Stimulated activated CD8-positive, alpha-beta memory T cell treated with anti-CD3 and anti-CD28 coated beads, Interleukin-4, amount 100 ng/mL, for 1 hour (primary cell): ENCODE results near the gene TCF7.
"Not testable (repeated sequence)": the region's sequence is repeated elsewhere in the genome, so short reads cannot be mapped to it uniquely, and the experiment has no call there.

Experiments
- DNase-seq, 2 donors: peaks; one replicate each; pipeline ENCODE4 v3.0.0-alpha.2; 2020; ENCODE audit warnings: low read depth in 2 of 2, low spot score in 1 of 2

TCF7 gene

GRCh38 chr5:134145041-134145757, 30.7 kb downstream of the TCF7 start:
- no peak for DNase-seq

- peak; percentile 75 to 82 for DNase-seq
Measured at GRCh38 chr5:134145779-134146581, 31.5 kb downstream of the TCF7 start.

GRCh38 chr5:134146651-134147518, 32.4 kb downstream of the TCF7 start:
- DNase-seq: no peak

GRCh38 chr5:134148316-134148715, 33.8 kb downstream of the TCF7 start:
- DNase-seq: no peak

GRCh38 chr5:134148986-134149539, 34.6 kb downstream of the TCF7 start:
- DNase-seq: no peak

- DNase-seq: no peak
Measured at GRCh38 chr5:134149571-134150303, 35.3 kb downstream of the TCF7 start.

- DNase-seq: no peak
Measured at GRCh38 chr5:134151723-134152122, 37.2 kb downstream of the TCF7 start.

GRCh38 chr5:134152173-134152832, 37.8 kb downstream of the TCF7 start:
- not testable (repeated sequence) for DNase-seq

GRCh38 chr5:134153241-134153640, 38.8 kb downstream of the TCF7 start:
- DNase-seq: no peak

- DNase-seq: no peak
Measured at GRCh38 chr5:134153657-134154056, 39.2 kb downstream of the TCF7 start.

GRCh38 chr5:134161513-134162395, 47.3 kb downstream of the TCF7 start:
- no peak for DNase-seq

GRCh38 chr5:134162592-134162991, 48.1 kb downstream of the TCF7 start:
- DNase-seq: no peak

GRCh38 chr5:134171972-134172371, 57.5 kb downstream of the TCF7 start:
- no peak for DNase-seq

GRCh38 chr5:134174841-134175839, 60.7 kb downstream of the TCF7 start:
- no peak for DNase-seq

- peak in 1 of 2 donors; percentile 28 for DNase-seq
Measured at GRCh38 chr5:134175921-134176510, 61.5 kb downstream of the TCF7 start.

GRCh38 chr5:134176511-134177368, 62.3 kb downstream of the TCF7 start, which contains the start of gene SKP1:
Gene SKP1 (minus strand): TSS chr5:134176950. CDS start chr5:134174022, 2,928 bp downstream.
- DNase-seq: peak; percentile 67 to 68
